Spleen (tissue), 11 donors: ENCODE results near the gene FBN1. TPM values are rescaled to one million over a fixed set of nuclear protein-coding genes. Genes with fewer than 3 reads are reported as not detected.

ENCODE experiments used
- DNase-seq: peaks from one replicate; pipeline ENCODE4 v3.0.0-alpha.2; 2020
- H3K27ac ChIP-seq, 8 donors: fragments of 200-600 bp; sonication (generic) in 7 of 8; 1 replicate in 4 of 8; 2 replicates in 4 of 8; pipeline versions ENCODE4 v1.5.0 to v1.8.0; 2016 to 2021; ENCODE audit warnings: inconsistent platforms in 4 of 8, mild to moderate bottlenecking in 4 of 8, moderate library complexity in 1 of 8
- H3K27me3 ChIP-seq, 7 donors: fragments of 200-600 bp; sonication (generic) in 6 of 7; replicated peaks in 1 of 7; 1 replicate in 4 of 7; 2 replicates in 3 of 7; pipeline versions ENCODE4 v1.5.0 to v1.8.0; 2016 to 2021; ENCODE audit warnings: inconsistent platforms in 3 of 7, mild to moderate bottlenecking in 1 of 7
- H3K36me3 ChIP-seq, 6 donors: fragments of 200-600 bp; sonication (generic) in 5 of 6; 1 replicate in 4 of 6; 2 replicates in 2 of 6; pipeline versions ENCODE4 v1.5.0 to v1.8.0; 2016 to 2021; ENCODE audit warnings: inconsistent platforms in 2 of 6
- H3K4me1 ChIP-seq, 6 donors: fragments of 200-600 bp; sonication (generic) in 5 of 6; 1 replicate in 3 of 6; 2 replicates in 3 of 6; pipeline versions ENCODE4 v1.5.0 to v1.8.0; 2016 to 2021; ENCODE audit warnings: inconsistent platforms in 3 of 6
- H3K4me3 ChIP-seq, 8 donors: fragments of 200-600 bp; sonication (generic) in 7 of 8; 1 replicate in 4 of 8; 2 replicates in 4 of 8; pipeline versions ENCODE4 v1.5.0 to v1.8.0; 2016 to 2021; ENCODE audit warnings: inconsistent platforms in 4 of 8, mild to moderate bottlenecking in 4 of 8, moderate library complexity in 2 of 8
- H3K9me3 ChIP-seq, 8 donors: fragments of 200-600 bp; sonication (generic) in 7 of 8; 1 replicate in 4 of 8; 2 replicates in 4 of 8; pipeline versions ENCODE4 v1.5.0 to v1.8.0; 2016 to 2021; ENCODE audit warnings: inconsistent platforms in 4 of 8
- CTCF ChIP-seq, 11 experiments: fragments of 200-600 bp in 7 of 11; fragments of 450-650 bp in 4 of 11; sonication (generic) in 4 of 11; IDR thresholded peaks in 8 of 11; conservative IDR thresholded peaks in 3 of 11; 1 replicate in 7 of 11; 2 replicates in 4 of 11; pipeline versions ENCODE4 v1.4.0 to v1.8.0; 2016 to 2021; ENCODE audit warnings: antibody characterized with exemption in 11 of 11, inconsistent platforms in 4 of 11, mild to moderate bottlenecking in 1 of 11
- POLR2A ChIP-seq, 3 donors: fragments of 450-650 bp; IDR thresholded peaks; one replicate each; pipeline ENCODE4 v1.5.1; 2017; ENCODE audit warnings: antibody characterized with exemption in 3 of 3, mild to moderate bottlenecking in 1 of 3
- POLR2AphosphoS5 ChIP-seq, 3 donors: sonication (generic); formaldehyde crosslinking; IDR thresholded peaks; one replicate each; pipeline ENCODE4 v1.5.1; 2017; ENCODE audit warnings: antibody characterized with exemption in 3 of 3
- WGBS, 5 donors: extraction: QIAGEN DNeasy Blood & Tissue Kit in 3 of 5; methylation state at CpG; one replicate each; pipeline versions ENCODE4 v1.1.5 to v1.1.7; 2013 to 2018; 5-methylcytosine and 5-hydroxymethylcytosine counted together
- intact Hi-C: fragments of 100-400 bp; cut with DNase I; formaldehyde crosslinking; loops from one replicate; pipeline ENCODE4 v1.15.0; 2023; ENCODE audit warnings: low total_unique reads
- polyA plus RNA-seq, 3 donors: library from polyadenylated mRNA; stranded (reverse); fragments of 200-250 nt; gene quantifications; one replicate each; pipeline ENCODE4 v1.2.1, GENCODE V29; 2013
- total RNA-seq, 7 donors: library from RNA; depleted of rRNA in 3 of 7; stranded (reverse); fragments of >200 nt in 3 of 7; fragmentation: NEBNext Ultra II Directional in 4 of 7; extraction: Animal tissue kit (Norgen Biotek cat#: 25700) in 4 of 7; gene quantifications; one replicate each; pipeline versions ENCODE4 v1.1.0 to v1.2.1, GENCODE V29; 2016 to 2021
- donor health status: healthy with polysubstance abuse.
- donor health status: DM: no; HTN: no; CAD: no; lungs with moderate emphysema.
- donor health status: DM: no; HTN: no; CAD: no.
- donor health status: Bipolar disorder and iron deficiency.
- donor health status: healthy.
- donor health status: DM: no; HTN: no; CAD: no.
- donor health status: DM: yes; HTN: yes; CAD: no.

The FBN1 gene
- total and polyA plus RNA-seq, 10 donors, result 3.2 to 139 (median 45.4) TPM

DNA sequence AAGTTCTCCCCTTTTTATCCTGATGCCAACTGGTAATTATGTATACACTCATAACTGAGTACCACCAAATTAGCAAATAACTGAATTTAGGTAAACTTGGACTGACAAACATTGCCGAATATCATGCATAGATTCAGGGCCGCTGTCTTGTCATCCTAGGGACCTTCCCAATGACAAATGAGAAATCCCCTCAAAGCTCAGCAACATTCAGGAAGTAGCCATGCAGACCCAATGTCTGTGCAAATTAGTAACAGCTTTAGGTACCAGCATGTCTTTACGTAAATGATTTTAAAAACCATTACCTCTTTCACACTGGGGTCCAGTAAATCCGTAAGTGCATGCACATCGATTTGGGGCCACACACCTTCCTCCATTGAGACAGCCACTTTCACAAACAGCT, 49.5 kb downstream of the FBN1 start:
- Histone ChIP-seq H3K27me3 (no peaks in the 10 kb centered on the region), H3K27ac (peak overlapping the region in 4 of 8 donors; percentile 19 to 58 (median 52)), H3K4me3 (no peak overlapping the region), H3K9me3 (no peaks in the 10 kb centered on the region), H3K36me3 (peaks cover 0 to 14% (median 0%) of the 10 kb centered on the region in 6 donors), H3K4me1 (peaks cover 0 to 7% (median 0%) of the 10 kb centered on the region in 6 donors)
- WGBS, 5 donors, result 56 to 82% (median 69%) methylated on average over 5 of the region's 5 CpGs
- TF ChIP-seq POLR2AphosphoS5 (IDR thresholded peaks at IDR 0.05) (no peak), CTCF (IDR thresholded peaks at IDR 0.05 in 8 of 11, conservative IDR thresholded peaks at IDR 0.05 in 3 of 11) (no peak), POLR2A (IDR thresholded peaks at IDR 0.05) (no peak)
- DNase-seq, result no peak
- intact Hi-C loops, result no loop called here

- Histone ChIP-seq H3K27ac (peak overlapping the region in 1 of 8 donors; percentile 7), H3K4me1 (peaks cover 0 to 16% (median 0%) of the 10 kb centered on the region in 6 donors), H3K9me3 (no peaks in the 10 kb centered on the region), H3K27me3 (no peaks in the 10 kb centered on the region), H3K36me3 (peaks cover 0 to 6% (median 0%) of the 10 kb centered on the region in 6 donors), H3K4me3 (no peak overlapping the region)
- intact Hi-C loops, result no loop called here
- 34 to 86% (median 73%) methylated on average over 1 of the region's 1 CpG for WGBS, 5 donors
- TF ChIP-seq POLR2AphosphoS5 (IDR thresholded peaks at IDR 0.05) (no peak), CTCF (IDR thresholded peaks at IDR 0.05 in 8 of 11, conservative IDR thresholded peaks at IDR 0.05 in 3 of 11) (no peak), POLR2A (IDR thresholded peaks at IDR 0.05) (no peak)
- DNase-seq, result no peak
These were observed 52.6 kb downstream of the FBN1 start for GRCh38 chr15:48592933-48593332.

- no peak for TF ChIP-seq POLR2AphosphoS5 (IDR thresholded peaks at IDR 0.05)
- TF ChIP-seq CTCF (IDR thresholded peaks at IDR 0.05 in 8 of 11, conservative IDR thresholded peaks at IDR 0.05 in 3 of 11), result no peak
- no peak for TF ChIP-seq POLR2A (IDR thresholded peaks at IDR 0.05)
- peaks cover 0 to 12% (median 0%) of the 10 kb centered on the region in 6 donors for H3K4me1 ChIP-seq
- peak overlapping the region in 1 of 8 donors; percentile 7 for H3K27ac ChIP-seq
- no peak overlapping the region for H3K4me3 ChIP-seq
- intact Hi-C loops, result no loop called here
- H3K27me3 ChIP-seq, result no peaks in the 10 kb centered on the region
- 19 to 55% (median 22%) methylated on average over 2 of the region's 2 CpGs for WGBS, 5 donors
- H3K9me3 ChIP-seq, result no peaks in the 10 kb centered on the region
- DNase-seq, result no peak
- peaks cover 0 to 6% (median 0%) of the 10 kb centered on the region in 6 donors for H3K36me3 ChIP-seq
These were observed 53.2 kb downstream of the FBN1 start for GRCh38 chr15:48592221-48592731.

- 28 to 43% (median 30%) methylated on average over 1 of the region's 1 CpG for WGBS, 5 donors
- TF ChIP-seq POLR2A (IDR thresholded peaks at IDR 0.05) (no peak), CTCF (IDR thresholded peaks at IDR 0.05 in 8 of 11, conservative IDR thresholded peaks at IDR 0.05 in 3 of 11) (no peak), POLR2AphosphoS5 (IDR thresholded peaks at IDR 0.05) (no peak)
- Histone ChIP-seq H3K9me3 (no peaks in the 10 kb centered on the region), H3K4me1 (peaks cover 0 to 10% (median 0%) of the 10 kb centered on the region in 6 donors), H3K4me3 (no peak overlapping the region), H3K27ac (no peak overlapping the region), H3K36me3 (peaks cover 0 to 1% (median 0%) of the 10 kb centered on the region in 6 donors), H3K27me3 (no peaks in the 10 kb centered on the region)
- no peak for DNase-seq
- intact Hi-C loops, result no loop called here
These were observed 54.8 kb downstream of the FBN1 start for GRCh38 chr15:48590723-48591122.
